HG03097 (cell line): ENCODE results near the gene ARHGEF19.

ENCODE experiments used
- ATAC-seq: cut with Tn5 transposase; IDR thresholded peaks from one replicate; pipeline ENCODE4 v1.9.1; 2021; ENCODE audit not compliant: unreplicated experiment, low FRiP score

ARHGEF19 gene

DNA sequence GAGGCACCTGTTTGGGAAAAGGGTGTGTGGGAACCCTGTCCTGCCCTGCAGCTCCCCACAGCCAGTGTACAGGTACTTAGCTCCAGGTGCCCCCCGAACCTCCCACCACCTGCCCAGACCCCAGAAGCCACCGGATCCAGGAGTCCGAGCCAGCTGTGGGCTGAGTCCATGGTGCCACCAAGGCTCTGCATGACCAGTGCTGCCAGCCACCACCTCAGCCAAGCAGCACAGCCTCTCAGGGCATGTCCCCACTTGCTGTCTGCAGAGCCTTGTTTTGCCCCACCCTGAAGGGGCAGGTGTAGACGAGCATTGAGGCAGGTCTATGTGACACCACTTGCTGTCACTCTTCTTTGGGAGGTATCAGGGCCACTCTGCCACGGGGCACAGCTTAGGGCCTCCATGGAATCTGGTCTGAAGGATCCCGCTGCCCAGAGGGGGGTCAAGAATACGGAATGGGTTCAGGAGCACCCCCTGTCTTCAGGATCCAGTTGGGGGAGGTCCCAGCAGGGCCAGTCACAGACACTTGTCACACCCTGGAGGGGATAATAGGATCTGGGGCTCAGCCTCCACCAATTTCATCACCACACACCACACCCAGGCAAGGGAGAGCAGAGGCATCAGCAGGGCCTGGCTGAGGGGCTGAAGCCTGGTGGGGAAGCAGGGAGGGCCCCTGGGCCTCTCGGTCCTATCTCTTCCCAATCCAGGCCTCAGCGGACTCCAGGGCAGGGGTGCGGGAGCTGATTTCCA, 27.7 kb downstream of the ARHGEF19 start:
- no peak for ATAC-seq

- ATAC-seq = no peak
Observed at GRCh38 chr1:16183765-16184556, 28.5 kb downstream of the ARHGEF19 start.

DNA sequence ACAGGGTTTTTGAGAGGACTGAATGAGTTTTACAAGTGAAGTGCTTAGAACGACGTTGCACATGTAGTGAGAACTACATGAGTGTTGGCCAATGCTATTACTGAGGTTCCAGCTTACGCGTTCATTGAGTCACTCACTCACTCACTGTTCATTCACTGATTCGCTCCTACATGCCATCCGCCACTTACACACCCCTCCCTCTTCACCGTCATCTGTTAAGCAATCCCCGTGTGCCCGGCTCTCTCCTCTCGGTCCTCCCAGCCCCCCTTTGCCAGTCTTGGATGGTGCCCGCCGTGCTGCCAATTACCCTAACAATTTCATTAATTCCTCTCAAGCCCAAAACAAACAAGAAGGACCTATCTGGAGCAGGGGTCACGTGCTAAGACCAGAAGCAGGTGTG, 29.3 kb downstream of the ARHGEF19 start:
- ATAC-seq = no peak

GRCh38 chr1:16181887-16182719, 30.3 kb downstream of the ARHGEF19 start:
- no peak for ATAC-seq

DNA sequence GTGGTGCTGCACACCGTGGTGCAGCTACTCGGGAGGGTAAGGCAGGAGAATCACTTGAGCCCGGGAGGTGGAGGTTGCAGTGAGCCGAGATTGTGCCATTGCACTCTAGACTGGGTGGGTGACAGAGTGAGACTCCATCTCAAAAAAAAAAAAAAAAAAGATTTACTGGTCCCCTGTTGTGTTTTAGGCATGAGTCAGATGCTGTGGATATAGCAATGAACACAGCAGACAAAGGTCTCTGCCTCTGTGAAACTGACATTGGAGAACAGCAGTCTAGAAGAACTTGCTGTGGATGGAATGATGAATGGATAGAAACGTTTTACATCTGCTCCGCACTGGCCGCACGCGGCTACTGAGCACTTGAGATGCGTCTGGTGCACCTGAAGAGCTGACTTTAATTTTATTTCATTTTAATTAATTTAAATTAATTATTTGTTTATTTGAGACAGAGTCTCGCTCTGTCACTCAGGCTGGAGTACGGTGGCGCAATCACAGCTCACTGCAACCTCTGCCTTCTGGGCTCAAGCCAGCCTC, 32.1 kb downstream of the ARHGEF19 start:
- no peak for ATAC-seq

DNA sequence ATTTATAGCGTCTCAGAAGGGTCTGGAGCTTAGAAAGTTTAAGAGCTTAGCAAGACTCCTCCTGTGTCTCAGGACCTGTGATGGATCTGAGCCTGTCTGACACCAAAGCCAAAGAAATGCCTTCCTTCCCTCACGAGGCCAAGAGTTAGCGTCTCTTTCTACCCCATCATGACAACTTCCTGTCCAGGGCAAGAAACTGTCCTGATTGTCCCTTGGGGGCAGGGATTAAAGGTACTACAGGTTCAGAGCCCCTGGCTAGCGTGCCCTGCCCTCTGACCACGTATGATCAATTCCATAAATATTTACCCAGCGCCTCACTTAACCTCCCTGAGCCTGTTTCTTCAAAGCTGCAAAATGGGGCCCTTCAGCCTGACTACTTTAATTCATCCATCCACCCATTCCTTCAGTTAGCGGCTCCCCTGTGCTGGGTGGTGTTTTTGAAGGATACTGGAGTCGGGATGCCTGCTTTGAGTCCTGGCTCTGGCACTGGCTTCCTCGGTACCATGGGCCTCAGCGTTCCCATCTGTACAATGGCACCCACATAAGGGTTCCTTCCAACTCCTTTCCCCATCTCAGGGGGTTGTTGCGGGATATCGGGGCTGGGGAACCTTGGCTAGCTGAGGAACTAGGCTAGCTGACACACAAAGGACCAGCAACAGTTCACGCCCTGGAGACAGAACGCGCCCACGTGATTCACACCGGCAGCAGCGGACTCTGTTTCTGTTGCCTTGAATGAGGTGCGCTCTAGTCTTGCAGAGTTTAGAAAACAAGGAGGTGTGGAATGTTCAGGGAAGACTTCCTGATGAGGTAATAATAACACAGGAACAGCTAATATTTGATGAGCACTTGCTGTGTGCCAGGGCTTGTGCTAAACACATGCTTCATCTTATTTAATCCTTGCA, 33.6 kb downstream of the ARHGEF19 start:
- no peak for ATAC-seq

- ATAC-seq = no peak
Observed at GRCh38 chr1:16177306-16177705, 35.1 kb downstream of the ARHGEF19 start.

- no peak for ATAC-seq
Observed at GRCh38 chr1:16176653-16177052, 35.8 kb downstream of the ARHGEF19 start.

DNA sequence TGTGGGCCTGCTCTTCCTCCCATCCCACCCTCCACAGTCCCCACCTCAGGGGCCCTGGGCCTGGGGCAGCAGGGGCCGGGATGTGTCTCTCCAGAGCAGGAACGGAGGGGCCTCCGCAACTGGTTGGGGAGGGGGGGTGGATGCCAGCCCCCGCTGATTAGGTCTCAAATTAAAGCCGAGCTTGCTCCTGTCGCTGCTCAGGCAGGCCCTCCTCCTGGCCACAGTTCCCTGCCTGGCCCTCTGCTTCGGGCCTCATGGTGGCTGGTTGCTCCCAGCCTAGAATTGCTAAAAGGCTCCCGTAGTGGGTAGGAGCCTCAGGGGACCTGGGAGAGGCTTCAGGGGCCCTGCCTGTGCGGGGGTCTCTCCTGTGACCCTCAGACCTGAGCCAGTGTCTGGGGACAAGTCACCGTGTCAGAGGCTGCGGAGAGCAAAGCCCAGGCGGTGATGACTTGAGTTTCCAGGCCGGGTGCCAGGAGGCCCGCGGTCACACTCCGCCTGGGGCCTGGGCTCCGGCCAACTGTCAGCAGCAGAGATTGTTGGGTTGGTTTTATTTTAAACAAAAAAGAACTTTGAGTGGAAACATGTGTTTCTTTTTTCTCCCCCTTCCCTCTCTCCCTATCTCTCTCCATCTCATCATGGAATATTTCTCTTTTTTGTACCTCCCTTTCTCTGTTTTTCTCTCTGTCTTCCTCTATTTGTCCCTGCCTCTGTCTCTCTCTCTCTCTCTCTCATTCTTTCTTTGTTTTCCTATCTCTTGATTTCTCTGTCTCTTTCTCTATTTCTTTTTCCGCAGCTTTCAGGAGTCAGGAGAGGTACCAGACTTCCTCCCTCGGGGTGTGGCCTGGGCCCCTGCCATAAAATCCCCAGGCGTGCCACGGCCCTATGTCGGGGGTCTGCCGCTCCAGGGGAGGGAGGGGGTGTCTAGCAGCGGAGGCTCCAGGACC, 36.6 kb downstream of the ARHGEF19 start:
- no peak for ATAC-seq

DNA sequence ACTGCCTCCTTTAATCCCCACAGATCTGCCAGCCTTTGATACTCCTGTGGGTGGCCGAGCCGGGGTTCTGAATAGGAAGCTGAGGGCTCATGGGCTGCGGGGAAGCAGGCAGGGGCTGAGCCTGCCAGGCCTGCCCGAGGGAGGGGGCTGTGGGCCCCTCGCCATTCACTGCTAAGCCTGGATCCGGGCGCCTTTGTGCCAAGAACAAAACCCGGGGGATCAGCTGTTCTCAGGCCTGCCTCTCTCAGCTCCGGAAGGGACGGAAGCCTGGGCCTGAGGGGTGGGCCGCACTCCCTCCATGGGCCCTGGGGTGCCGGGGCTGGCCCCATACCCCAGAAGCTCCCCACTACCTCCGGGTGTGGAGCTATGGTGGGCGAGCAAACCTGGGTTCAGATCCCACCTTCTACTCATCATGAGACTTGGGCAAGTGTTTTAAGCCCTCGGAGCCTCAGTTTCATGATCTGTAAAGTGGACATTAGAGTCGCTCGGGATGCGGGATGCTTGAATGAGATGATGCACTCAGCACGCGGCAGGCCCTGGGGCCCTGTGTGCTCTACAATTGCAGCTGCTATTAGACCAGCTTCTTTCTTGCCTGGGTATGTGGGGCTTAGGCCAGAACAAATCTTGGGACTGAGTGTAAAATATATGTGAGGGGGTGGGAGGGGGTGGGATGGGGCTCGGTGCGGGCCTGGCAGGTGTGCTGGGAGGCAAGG, 37.4 kb downstream of the ARHGEF19 start:
- no peak for ATAC-seq

DNA sequence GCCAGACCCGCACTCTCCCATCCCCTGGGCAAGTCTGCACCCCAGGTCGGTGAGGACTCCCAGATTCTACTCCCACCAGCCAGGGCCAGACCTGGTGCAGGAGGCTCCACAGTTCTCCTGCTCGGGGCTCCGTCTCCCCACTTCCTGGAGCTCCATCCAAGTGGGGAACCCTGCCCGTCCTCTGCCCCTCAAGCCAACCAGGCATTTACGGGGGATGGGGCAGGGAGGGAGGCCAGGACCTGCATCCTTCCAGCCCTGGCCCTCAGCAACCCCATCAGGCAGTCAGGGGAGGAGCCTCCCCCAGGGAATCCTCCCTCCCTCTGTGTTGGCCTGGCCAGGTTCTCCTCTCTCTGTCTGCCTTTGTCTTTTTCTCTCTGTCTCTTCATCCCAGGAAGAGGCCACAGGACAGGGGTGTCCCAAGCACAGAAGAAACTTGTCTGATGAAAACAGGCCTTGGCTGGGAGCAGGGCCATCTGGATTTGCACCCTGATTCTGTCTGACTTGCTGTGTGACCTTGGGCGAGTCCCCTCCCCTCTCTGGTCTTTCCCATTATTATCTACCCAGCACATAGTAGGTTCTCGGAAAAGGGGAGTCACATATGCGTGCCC, 38.1 kb downstream of the ARHGEF19 start:
- ATAC-seq = no peak

DNA sequence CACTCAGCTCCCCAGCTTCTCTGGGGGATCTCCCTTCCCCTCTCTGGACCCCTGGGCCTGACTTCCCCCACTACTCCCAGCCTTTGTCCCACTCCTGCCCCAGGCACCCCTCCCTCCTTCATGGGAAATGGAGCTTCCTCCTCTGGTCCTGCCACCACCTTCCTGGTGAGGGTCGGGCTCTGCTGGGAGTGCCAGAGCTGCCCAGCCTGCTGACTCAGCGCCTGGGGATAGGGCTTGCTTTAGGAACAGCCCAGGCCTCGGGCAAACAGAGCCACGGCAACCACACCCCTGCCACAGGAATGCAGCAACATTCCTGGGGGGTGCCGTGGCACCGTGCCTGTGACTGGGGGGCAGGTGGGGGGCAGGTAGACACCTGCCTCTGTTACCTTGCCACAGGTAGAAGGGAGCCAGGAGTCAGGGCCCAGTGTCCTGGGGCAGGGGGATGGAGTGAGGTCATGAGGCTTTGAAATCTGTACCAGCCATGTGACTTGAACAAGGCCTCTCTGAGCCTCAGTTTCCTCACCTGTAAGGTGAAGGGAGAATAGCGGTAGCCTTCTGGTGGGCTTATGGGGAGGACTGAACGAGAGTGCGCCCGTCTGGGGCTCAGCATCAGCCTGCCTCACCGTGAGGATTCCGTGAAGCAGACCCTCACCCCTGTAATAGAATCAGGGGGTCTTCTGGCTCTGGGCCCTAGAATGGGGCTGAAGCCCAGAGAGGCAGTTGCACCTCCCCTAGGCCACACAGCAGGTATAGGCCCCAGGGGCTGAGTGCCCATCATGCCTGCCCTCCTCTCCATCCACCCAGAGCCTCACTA, 38.8 kb downstream of the ARHGEF19 start:
- ATAC-seq = no peak

GRCh38 chr1:16172964-16173446, 39.4 kb downstream of the ARHGEF19 start:
- no peak for ATAC-seq

DNA sequence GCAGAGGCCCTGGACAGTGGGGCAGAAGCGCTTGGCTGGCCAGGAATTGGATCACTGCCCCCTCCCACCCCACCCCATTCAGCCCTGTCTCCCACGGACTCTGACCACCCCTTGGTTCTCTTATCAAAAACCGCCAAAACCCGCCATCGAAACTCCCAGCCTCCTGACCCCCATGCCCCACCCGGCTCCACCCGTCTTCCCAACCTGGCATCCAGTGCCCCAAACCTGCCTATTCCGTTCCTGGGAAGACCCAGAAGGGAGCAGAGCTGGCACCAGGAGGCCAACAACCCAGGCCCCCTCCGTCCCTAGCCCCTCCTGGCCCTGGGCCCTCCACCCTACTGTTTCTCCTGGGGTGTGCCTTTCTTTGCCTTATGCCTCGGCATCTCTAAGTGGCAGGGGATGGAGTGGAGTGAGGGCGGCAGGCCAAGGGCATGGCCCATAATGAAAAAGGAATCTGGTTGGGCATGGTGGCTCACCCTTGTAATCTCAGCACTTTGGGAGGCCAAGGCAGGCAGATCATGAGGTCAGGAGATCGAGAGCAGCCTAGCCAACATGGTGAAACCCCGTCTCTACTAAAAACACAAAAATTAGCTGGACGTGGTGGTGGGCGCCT, 40.1 kb downstream of the ARHGEF19 start:
- no peak for ATAC-seq

DNA sequence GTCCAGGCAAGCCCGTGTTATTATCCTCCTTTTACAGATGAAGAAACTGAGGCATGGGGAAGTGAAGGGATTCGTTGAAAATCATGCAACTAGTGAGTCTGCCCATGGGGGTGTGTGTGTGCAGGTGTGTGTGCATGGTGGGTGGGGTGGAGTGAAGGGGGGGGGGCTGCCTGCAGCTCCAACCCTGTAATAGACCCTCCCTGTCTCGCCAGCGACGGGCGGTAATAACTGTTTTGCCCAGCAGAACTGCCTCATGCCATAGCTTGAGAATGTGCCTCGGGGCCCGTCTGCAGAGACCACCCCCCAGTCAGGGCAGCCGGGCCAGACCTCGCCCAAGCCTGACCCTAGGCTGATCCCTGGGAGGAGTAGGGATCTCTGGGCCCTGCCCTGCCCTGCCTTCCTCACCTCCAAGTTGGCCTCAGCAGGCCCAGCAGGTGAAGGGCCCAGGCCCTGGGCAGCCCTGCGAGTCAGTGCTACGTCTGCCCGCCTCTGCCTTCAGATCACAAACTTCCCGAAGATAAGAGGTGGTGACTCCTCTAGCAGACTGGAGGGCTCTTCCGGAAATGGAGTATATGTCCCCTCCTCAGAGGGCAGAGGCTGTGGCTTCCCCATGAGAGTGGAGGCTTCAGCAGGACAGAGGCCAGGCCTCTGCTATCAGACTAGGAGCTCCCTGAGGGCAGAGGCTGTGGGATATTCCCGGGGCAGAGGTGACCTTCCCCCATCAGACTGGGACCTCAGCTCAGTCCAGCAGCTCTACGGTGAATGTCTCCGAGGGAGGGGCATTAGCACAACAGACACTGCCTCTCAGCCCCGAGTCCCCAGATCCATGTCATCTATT, 40.9 kb downstream of the ARHGEF19 start:
- no peak for ATAC-seq

GRCh38 chr1:16170283-16170673, 42.2 kb downstream of the ARHGEF19 start:
- ATAC-seq = no peak
